Epithelial cell of esophagus (primary cell): Measurements from ENCODE around the gene CPEB4.

Experiments
- DNase-seq: peaks from one replicate; pipeline ENCODE4 v3.0.0; 2010; ENCODE audit warnings: low read depth
- H3K4me3 ChIP-seq: 2 replicates; pipeline ENCODE4 v1.5.1; 2011; ENCODE audit warnings: mild to moderate bottlenecking, low read length, control low read depth
- CTCF ChIP-seq: IDR thresholded peaks from 2 replicates; pipeline ENCODE4 v1.5.1; 2011; ENCODE audit warnings: low read depth, mild to moderate bottlenecking, low read length, control low read depth, inconsistent platforms; ENCODE audit not compliant: insufficient read depth; ENCODE audit errors: missing control alignments

CPEB4 gene

GRCh38 chr5:173887610-173888472 lies at the start of gene CPEB4:
Gene CPEB4 (plus strand): TSS chr5:173888349. CDS start chr5:173889734, 1,385 bp downstream.
- peak; percentile 100 for DNase-seq
- H3K4me3 ChIP-seq = peak within 1 kb of the TSS; percentile 90
- no peak for TF ChIP-seq CTCF

- no peak for TF ChIP-seq CTCF
- peak; percentile 19 for DNase-seq
- no peak overlapping the region for H3K4me3 ChIP-seq
Observed at GRCh38 chr5:173839117-173839713, 48.9 kb upstream of the CPEB4 start.

GRCh38 chr5:173840111-173840983 lies 47.8 kb upstream of the CPEB4 start:
- no peak for TF ChIP-seq CTCF
- H3K4me3 ChIP-seq = no peak overlapping the region
- no peak for DNase-seq

GRCh38 chr5:173841710-173842109 lies 46.4 kb upstream of the CPEB4 start:
- no peak for DNase-seq
- H3K4me3 ChIP-seq = no peak overlapping the region
- no peak for TF ChIP-seq CTCF

GRCh38 chr5:173843794-173844193 lies 44.4 kb upstream of the CPEB4 start:
- DNase-seq = no peak
- H3K4me3 ChIP-seq = no peak overlapping the region
- TF ChIP-seq CTCF = no peak

- DNase-seq = peak; percentile 81
- TF ChIP-seq CTCF = no peak
- no peak overlapping the region for H3K4me3 ChIP-seq
Observed at GRCh38 chr5:173845321-173845720, 42.8 kb upstream of the CPEB4 start.
